HepG2 (cell line): Measurements from ENCODE around the gene ZCCHC8. TPM values are rescaled to one million over a fixed set of nuclear protein-coding genes. Genes with fewer than 3 reads are reported as not detected.

Experiments used
- ARHGAP35 ChIP-seq: sonication (generic); formaldehyde crosslinking; IDR thresholded peaks from 2 replicates; pipeline ENCODE4 v1.9.0; 2022; ENCODE audit warnings: mild to moderate bottlenecking, inconsistent platforms, moderate library complexity, missing genetic modification reagents, borderline replicate concordance
- EP300 ChIP-seq, 3 experiments: sonication (generic) in 1 of 3; formaldehyde crosslinking in 1 of 3; IDR thresholded peaks; 2 replicates each; pipeline versions ENCODE4 v1.5.1 to v1.6.1; 2011 to 2020; ENCODE audit warnings: low read depth in 2 of 3, low read length in 2 of 3, borderline replicate concordance in 1 of 3, improper control_type of control experiment in 1 of 3, mild to moderate bottlenecking in 1 of 3, missing genetic modification reagents in 1 of 3, moderate library complexity in 1 of 3
- FOXA1 ChIP-seq, 2 experiments: fragments of 450-650 bp in 1 of 2; sonication (generic) in 1 of 2; formaldehyde crosslinking in 1 of 2; IDR thresholded peaks; 2 replicates each; pipeline versions ENCODE4 v1.4.0 to v1.6.1; 2016 to 2020; ENCODE audit warnings: missing genetic modification reagents in 1 of 2
- FOXA3 ChIP-seq: IDR thresholded peaks from 2 replicates; pipeline ENCODE4 v1.6.1; 2016; ENCODE audit warnings: missing genetic modification reagents, missing compliant biosample characterization
- FOXJ3 ChIP-seq: sonication (generic); formaldehyde crosslinking; IDR thresholded peaks from 2 replicates; pipeline ENCODE4 v1.4.0; 2020; ENCODE audit warnings: missing genetic modification reagents, mild to moderate bottlenecking, borderline replicate concordance
- LCORL ChIP-seq, 2 experiments: fragments of 450-650 bp in 1 of 2; sonication (generic) in 1 of 2; formaldehyde crosslinking in 1 of 2; IDR thresholded peaks; 2 replicates each; pipeline versions ENCODE4 v1.5.0 to v1.6.1; 2017 to 2020; ENCODE audit warnings: antibody characterized with exemption in 1 of 2, missing genetic modification reagents in 1 of 2
- MZF1 ChIP-seq: sonication (generic); formaldehyde crosslinking; IDR thresholded peaks from 2 replicates; pipeline ENCODE4 v1.8.1; 2023; ENCODE audit warnings: mild to moderate bottlenecking, missing genetic modification reagents, borderline replicate concordance
- NR2C2 ChIP-seq: sonication (generic); formaldehyde crosslinking; IDR thresholded peaks from 2 replicates; pipeline ENCODE4 v1.4.0; 2020; ENCODE audit warnings: missing genetic modification reagents, mild to moderate bottlenecking, moderate library complexity, borderline replicate concordance
- NR2F2 ChIP-seq: IDR thresholded peaks from 2 replicates; pipeline ENCODE4 v1.6.1; 2012; ENCODE audit warnings: low read depth, inconsistent platforms, borderline replicate concordance
- NR2F6 ChIP-seq, 2 experiments: IDR thresholded peaks; 2 replicates each; pipeline ENCODE4 v1.6.1; 2016; ENCODE audit warnings: antibody characterized with exemption in 1 of 2, mild to moderate bottlenecking in 1 of 2
- PHF5A ChIP-seq: IDR thresholded peaks from one replicate; pipeline ENCODE4 v1.6.1; 2018; ENCODE audit warnings: low read depth, missing genetic modification reagents; ENCODE audit not compliant: unreplicated experiment
- ZNF230 ChIP-seq: sonication (generic); formaldehyde crosslinking; IDR thresholded peaks from 2 replicates; pipeline ENCODE4 v1.4.0; 2020; ENCODE audit warnings: mild to moderate bottlenecking, missing genetic modification reagents
- polyA plus RNA-seq, 8 experiments: library from polyadenylated mRNA; depleted of rRNA in 3 of 8; stranded (reverse) in 7 of 8; unstranded in 1 of 8; fragments of >200 nt; fragmentation: Illumina TruSeq in 4 of 8; extraction: Trizol in 4 of 8; gene quantifications; 2 replicates each; pipeline versions ENCODE4 v1.2.1 to v1.2.3, GENCODE V29; 2011 to 2016; ENCODE audit warnings: low read depth in 4 of 8, missing spikeins in 1 of 8, mixed read lengths in 1 of 8; ENCODE audit not compliant: insufficient read depth in 1 of 8
- total RNA-seq, 5 experiments: library from RNA; depleted of rRNA; stranded (reverse); fragments of >200 nt; fragmentation: Illumina TruSeq; extraction: Trizol; gene quantifications; 2 replicates each; pipeline ENCODE4 v1.2.3, GENCODE V29; 2016; ENCODE audit warnings: low read depth in 1 of 5
- TF ChIP-seq, protein P1 (sequence below): sonication (generic); formaldehyde crosslinking; IDR thresholded peaks from 2 replicates; pipeline ENCODE4 v1.8.1; 2023; ENCODE audit warnings: mild to moderate bottlenecking, moderate library complexity, missing genetic modification reagents
- TF ChIP-seq, protein P2 (sequence below): sonication (generic); formaldehyde crosslinking; IDR thresholded peaks from 2 replicates; pipeline ENCODE4 v1.4.0; 2020; ENCODE audit warnings: missing genetic modification reagents
- TF ChIP-seq, protein P3 (sequence below): sonication (generic); formaldehyde crosslinking; IDR thresholded peaks from 2 replicates; pipeline ENCODE4 v1.5.0; 2020; ENCODE audit warnings: mild to moderate bottlenecking, missing genetic modification reagents, borderline replicate concordance
- TF ChIP-seq, protein P4 (sequence below): sonication (generic); formaldehyde crosslinking; IDR thresholded peaks from 2 replicates; pipeline ENCODE4 v1.5.1; 2020; ENCODE audit warnings: mild to moderate bottlenecking, missing genetic modification reagents, moderate library complexity

ZCCHC8 gene
- total and polyA plus RNA-seq, 2 of the 13 experiments (the other 11 are each of a cell fraction or from before 2014, with no cell fraction given) = 18.6 to 20.9 TPM

DNA sequence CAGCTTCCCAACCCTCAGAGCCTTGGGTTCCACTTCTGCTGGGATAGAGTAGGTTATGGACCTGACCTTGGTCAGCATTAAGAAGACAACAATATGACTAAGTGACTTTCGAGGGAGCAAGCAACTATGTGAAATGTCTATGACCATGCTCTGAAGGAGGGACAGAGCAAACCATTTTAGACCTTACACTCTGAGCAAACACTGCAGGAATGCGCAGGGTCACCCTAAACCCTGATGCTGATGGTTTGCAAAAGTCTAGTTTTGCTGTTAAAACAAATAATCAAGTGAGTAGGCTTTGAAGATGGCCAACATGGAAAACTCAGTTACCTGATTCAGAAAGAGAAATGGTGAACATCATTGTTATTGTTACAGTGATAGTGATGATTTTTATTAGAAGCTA, 8.7 kb downstream of the ZCCHC8 start (continued):
- TF ChIP-seq FOXA1 (IDR thresholded peaks at IDR 0.05) (no peak), FOXA1 (CRISPR knock-in tag; IDR thresholded peaks at IDR 0.05) (peak; percentile 70), LCORL (IDR thresholded peaks at IDR 0.05) (peak; percentile 67; the same call in 1 of the 2 replicates), LCORL (CRISPR knock-in tag; IDR thresholded peaks at IDR 0.05) (peak; percentile 82), NR2C2 (CRISPR knock-in tag) (0 out of 2 replicates have a peak, but pooled peaks have one; percentile 20), NR2F2 (peak; percentile 85), ARHGAP35 (CRISPR knock-in tag) (no peak), PHF5A (peak; percentile 20), FOXA3 (CRISPR knock-in tag) (peak; percentile 84), NR2F6 (IDR thresholded peaks at IDR 0.05) (peak; percentile 85), NR2F6 (CRISPR knock-in tag; IDR thresholded peaks at IDR 0.05) (peak; percentile 89), EP300 (IDR thresholded peaks at IDR 0.05; ENCODE audit: low read depth in 2 of 2, low read length in 2 of 2) (peak; percentile 26 to 86; a peak in 3 of 4 replicates), EP300 (CRISPR knock-in tag; IDR thresholded peaks at IDR 0.05; ENCODE audit: borderline replicate concordance) (peak; percentile 53; the same call in 1 of the 2 replicates), ZNF230 (CRISPR knock-in tag) (0 out of 2 replicates have a peak, but pooled peaks have one; percentile 45), MZF1 (CRISPR knock-in tag) (no peak), FOXJ3 (CRISPR knock-in tag) (peak; percentile 72; the same call in 1 of the 2 replicates)
- TF ChIP-seq, protein P1, sequence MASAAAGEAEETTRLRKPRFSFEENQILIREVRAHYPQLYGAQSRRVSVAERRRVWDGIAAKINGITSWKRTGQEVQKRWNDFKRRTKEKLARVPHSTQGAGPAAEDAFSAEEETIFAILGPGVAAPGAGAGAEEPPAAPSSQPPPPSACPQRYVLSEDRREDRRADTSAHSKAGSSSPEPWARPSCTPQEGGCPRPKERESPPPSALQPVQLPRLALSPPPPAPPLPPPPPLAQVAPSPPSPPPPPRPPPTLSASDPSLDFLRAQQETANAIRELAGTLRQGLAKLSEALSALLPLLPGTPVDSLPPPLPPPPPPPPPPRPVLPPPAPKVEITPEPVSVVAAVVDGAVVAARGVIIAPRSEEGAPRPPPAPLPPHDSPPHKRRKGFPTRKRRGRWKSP (CRISPR knock-in tag) = peak; percentile 75; the same call in 1 of the 2 replicates
- TF ChIP-seq, protein P2, sequence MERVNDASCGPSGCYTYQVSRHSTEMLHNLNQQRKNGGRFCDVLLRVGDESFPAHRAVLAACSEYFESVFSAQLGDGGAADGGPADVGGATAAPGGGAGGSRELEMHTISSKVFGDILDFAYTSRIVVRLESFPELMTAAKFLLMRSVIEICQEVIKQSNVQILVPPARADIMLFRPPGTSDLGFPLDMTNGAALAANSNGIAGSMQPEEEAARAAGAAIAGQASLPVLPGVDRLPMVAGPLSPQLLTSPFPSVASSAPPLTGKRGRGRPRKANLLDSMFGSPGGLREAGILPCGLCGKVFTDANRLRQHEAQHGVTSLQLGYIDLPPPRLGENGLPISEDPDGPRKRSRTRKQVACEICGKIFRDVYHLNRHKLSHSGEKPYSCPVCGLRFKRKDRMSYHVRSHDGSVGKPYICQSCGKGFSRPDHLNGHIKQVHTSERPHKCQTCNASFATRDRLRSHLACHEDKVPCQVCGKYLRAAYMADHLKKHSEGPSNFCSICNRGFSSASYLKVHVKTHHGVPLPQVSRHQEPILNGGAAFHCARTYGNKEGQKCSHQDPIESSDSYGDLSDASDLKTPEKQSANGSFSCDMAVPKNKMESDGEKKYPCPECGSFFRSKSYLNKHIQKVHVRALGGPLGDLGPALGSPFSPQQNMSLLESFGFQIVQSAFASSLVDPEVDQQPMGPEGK (CRISPR knock-in tag) = peak; percentile 31; the same call in 1 of the 2 replicates
- TF ChIP-seq, protein P3, sequence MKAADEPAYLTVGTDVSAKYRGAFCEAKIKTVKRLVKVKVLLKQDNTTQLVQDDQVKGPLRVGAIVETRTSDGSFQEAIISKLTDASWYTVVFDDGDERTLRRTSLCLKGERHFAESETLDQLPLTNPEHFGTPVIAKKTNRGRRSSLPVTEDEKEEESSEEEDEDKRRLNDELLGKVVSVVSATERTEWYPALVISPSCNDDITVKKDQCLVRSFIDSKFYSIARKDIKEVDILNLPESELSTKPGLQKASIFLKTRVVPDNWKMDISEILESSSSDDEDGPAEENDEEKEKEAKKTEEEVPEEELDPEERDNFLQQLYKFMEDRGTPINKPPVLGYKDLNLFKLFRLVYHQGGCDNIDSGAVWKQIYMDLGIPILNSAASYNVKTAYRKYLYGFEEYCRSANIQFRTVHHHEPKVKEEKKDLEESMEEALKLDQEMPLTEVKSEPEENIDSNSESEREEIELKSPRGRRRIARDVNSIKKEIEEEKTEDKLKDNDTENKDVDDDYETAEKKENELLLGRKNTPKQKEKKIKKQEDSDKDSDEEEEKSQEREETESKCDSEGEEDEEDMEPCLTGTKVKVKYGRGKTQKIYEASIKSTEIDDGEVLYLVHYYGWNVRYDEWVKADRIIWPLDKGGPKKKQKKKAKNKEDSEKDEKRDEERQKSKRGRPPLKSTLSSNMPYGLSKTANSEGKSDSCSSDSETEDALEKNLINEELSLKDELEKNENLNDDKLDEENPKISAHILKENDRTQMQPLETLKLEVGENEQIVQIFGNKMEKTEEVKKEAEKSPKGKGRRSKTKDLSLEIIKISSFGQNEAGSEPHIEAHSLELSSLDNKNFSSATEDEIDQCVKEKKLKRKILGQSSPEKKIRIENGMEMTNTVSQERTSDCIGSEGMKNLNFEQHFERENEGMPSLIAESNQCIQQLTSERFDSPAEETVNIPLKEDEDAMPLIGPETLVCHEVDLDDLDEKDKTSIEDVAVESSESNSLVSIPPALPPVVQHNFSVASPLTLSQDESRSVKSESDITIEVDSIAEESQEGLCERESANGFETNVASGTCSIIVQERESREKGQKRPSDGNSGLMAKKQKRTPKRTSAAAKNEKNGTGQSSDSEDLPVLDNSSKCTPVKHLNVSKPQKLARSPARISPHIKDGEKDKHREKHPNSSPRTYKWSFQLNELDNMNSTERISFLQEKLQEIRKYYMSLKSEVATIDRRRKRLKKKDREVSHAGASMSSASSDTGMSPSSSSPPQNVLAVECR (CRISPR knock-in tag) = peak; percentile 38; the same call in 1 of the 2 replicates
- TF ChIP-seq, protein P4, sequence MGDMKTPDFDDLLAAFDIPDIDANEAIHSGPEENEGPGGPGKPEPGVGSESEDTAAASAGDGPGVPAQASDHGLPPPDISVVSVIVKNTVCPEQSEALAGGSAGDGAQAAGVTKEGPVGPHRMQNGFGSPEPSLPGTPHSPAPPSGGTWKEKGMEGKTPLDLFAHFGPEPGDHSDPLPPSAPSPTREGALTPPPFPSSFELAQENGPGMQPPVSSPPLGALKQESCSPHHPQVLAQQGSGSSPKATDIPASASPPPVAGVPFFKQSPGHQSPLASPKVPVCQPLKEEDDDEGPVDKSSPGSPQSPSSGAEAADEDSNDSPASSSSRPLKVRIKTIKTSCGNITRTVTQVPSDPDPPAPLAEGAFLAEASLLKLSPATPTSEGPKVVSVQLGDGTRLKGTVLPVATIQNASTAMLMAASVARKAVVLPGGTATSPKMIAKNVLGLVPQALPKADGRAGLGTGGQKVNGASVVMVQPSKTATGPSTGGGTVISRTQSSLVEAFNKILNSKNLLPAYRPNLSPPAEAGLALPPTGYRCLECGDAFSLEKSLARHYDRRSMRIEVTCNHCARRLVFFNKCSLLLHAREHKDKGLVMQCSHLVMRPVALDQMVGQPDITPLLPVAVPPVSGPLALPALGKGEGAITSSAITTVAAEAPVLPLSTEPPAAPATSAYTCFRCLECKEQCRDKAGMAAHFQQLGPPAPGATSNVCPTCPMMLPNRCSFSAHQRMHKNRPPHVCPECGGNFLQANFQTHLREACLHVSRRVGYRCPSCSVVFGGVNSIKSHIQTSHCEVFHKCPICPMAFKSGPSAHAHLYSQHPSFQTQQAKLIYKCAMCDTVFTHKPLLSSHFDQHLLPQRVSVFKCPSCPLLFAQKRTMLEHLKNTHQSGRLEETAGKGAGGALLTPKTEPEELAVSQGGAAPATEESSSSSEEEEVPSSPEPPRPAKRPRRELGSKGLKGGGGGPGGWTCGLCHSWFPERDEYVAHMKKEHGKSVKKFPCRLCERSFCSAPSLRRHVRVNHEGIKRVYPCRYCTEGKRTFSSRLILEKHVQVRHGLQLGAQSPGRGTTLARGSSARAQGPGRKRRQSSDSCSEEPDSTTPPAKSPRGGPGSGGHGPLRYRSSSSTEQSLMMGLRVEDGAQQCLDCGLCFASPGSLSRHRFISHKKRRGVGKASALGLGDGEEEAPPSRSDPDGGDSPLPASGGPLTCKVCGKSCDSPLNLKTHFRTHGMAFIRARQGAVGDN (CRISPR knock-in tag) = no peak
